Osteoblast (primary cell): ENCODE measurements around the gene AP5Z1. TPM values are rescaled to one million over a fixed set of nuclear protein-coding genes. Genes with fewer than 3 reads are reported as not detected.

ENCODE experiments used
- DNase-seq: peaks from one replicate; pipeline ENCODE4 v3.0.0; 2011; ENCODE audit warnings: low spot score, mixed read lengths; ENCODE audit not compliant: insufficient read length; ENCODE audit errors: missing footprints
- H2AFZ ChIP-seq: 2 replicates; pipeline ENCODE4 v1.6.0; 2011; ENCODE audit warnings: mild to moderate bottlenecking, low read length
- H3K27ac ChIP-seq: 2 replicates; pipeline ENCODE4 v1.5.1; 2011; ENCODE audit warnings: mild to moderate bottlenecking, low read depth, low read length, moderate library complexity
- H3K27me3 ChIP-seq: 2 replicates; pipeline ENCODE4 v1.6.0; 2012; ENCODE audit warnings: mild to moderate bottlenecking, control low read depth, inconsistent platforms, low read length, moderate library complexity; ENCODE audit not compliant: insufficient read depth
- H3K36me3 ChIP-seq: 2 replicates; pipeline ENCODE4 v1.5.1; 2011; ENCODE audit warnings: mild to moderate bottlenecking, low read length, control low read depth, moderate library complexity; ENCODE audit not compliant: insufficient read depth
- H3K4me1 ChIP-seq: 2 replicates; pipeline ENCODE4 v1.5.1; 2011; ENCODE audit warnings: mild to moderate bottlenecking, low read length, control low read depth, moderate library complexity; ENCODE audit not compliant: insufficient read depth
- H3K4me2 ChIP-seq: 2 replicates; pipeline ENCODE4 v1.6.0; 2011; ENCODE audit warnings: mild to moderate bottlenecking, low read length; ENCODE audit not compliant: insufficient read depth
- H3K4me3 ChIP-seq: fragments of 200-600 bp; sonication (generic); 3 replicates; pipeline ENCODE4 v1.5.1; 2012; ENCODE audit warnings: mild to moderate bottlenecking, low read length, inconsistent platforms; ENCODE audit not compliant: insufficient read depth
- H3K79me2 ChIP-seq: 2 replicates; pipeline ENCODE4 v1.6.0; 2012; ENCODE audit warnings: mild to moderate bottlenecking, low read length, control low read depth, inconsistent platforms; ENCODE audit not compliant: insufficient read depth
- H3K9me3 ChIP-seq: 2 replicates; pipeline ENCODE4 v1.5.1; 2011; ENCODE audit warnings: low read depth, low read length, control low read depth
- H4K20me1 ChIP-seq: 2 replicates; pipeline ENCODE4 v1.6.0; 2012; ENCODE audit warnings: mild to moderate bottlenecking, low read length, control low read depth; ENCODE audit not compliant: insufficient read depth
- CTCF ChIP-seq: IDR thresholded peaks from 2 replicates; pipeline ENCODE4 v1.5.1; 2011; ENCODE audit warnings: mild to moderate bottlenecking, low read depth, low read length, moderate library complexity; ENCODE audit errors: extremely low read depth
- total RNA-seq: library from RNA; depleted of rRNA; stranded (reverse); fragments of >200 nt; gene quantifications from 2 replicates; pipeline ENCODE4 v1.2.3, GENCODE V29; 2012

AP5Z1 gene
- total RNA-seq, 1 donor, result 73.1 TPM

- H3K27me3 ChIP-seq, result no peaks in the 10 kb centered on the region
- H2AFZ ChIP-seq, result no peak overlapping the region
- H3K9me3 ChIP-seq, result no peaks in the 10 kb centered on the region
- H3K36me3 ChIP-seq, result no peaks in the 10 kb centered on the region
- peak; percentile 92 for DNase-seq
- H4K20me1 ChIP-seq, result no peaks in the 10 kb centered on the region
- peak; percentile 73 for TF ChIP-seq CTCF
- no peaks in the 10 kb centered on the region for H3K4me1 ChIP-seq
- no peak overlapping the region for H3K4me2 ChIP-seq
- H3K79me2 ChIP-seq, result no peaks in the 10 kb centered on the region
- no peak overlapping the region for H3K27ac ChIP-seq
- H3K4me3 ChIP-seq, result no peak overlapping the region
Observed at GRCh38 chr7:4830176-4830575, 54.8 kb downstream of the AP5Z1 start.

GRCh38 chr7:4831723-4832495 is 56.5 kb downstream of the AP5Z1 start:
- Histone ChIP-seq H3K27me3 (no peaks in the 10 kb centered on the region), H3K4me1 (no peaks in the 10 kb centered on the region), H3K36me3 (no peaks in the 10 kb centered on the region), H3K9me3 (no peaks in the 10 kb centered on the region), H3K4me3 (no peak overlapping the region), H4K20me1 (no peaks in the 10 kb centered on the region), H3K79me2 (no peaks in the 10 kb centered on the region), H3K4me2 (no peak overlapping the region), H2AFZ (no peak overlapping the region), H3K27ac (no peak overlapping the region)
- no peak for TF ChIP-seq CTCF
- no peak for DNase-seq

GRCh38 chr7:4832711-4833110 is 57.3 kb downstream of the AP5Z1 start:
- Histone ChIP-seq H3K4me2 (no peak overlapping the region), H3K9me3 (no peaks in the 10 kb centered on the region), H3K36me3 (no peaks in the 10 kb centered on the region), H3K4me1 (no peaks in the 10 kb centered on the region), H3K27me3 (no peaks in the 10 kb centered on the region), H2AFZ (no peak overlapping the region), H3K79me2 (no peaks in the 10 kb centered on the region), H3K27ac (no peak overlapping the region), H4K20me1 (no peaks in the 10 kb centered on the region), H3K4me3 (no peak overlapping the region)
- no peak for TF ChIP-seq CTCF
- DNase-seq, result no peak

- no peaks in the 10 kb centered on the region for H4K20me1 ChIP-seq
- no peak overlapping the region for H3K27ac ChIP-seq
- H3K27me3 ChIP-seq, result no peaks in the 10 kb centered on the region
- H3K4me3 ChIP-seq, result no peak overlapping the region
- DNase-seq, result no peak
- H3K36me3 ChIP-seq, result no peaks in the 10 kb centered on the region
- no peaks in the 10 kb centered on the region for H3K4me1 ChIP-seq
- H2AFZ ChIP-seq, result no peak overlapping the region
- H3K4me2 ChIP-seq, result no peak overlapping the region
- H3K79me2 ChIP-seq, result no peaks in the 10 kb centered on the region
- no peak for TF ChIP-seq CTCF
- H3K9me3 ChIP-seq, result no peaks in the 10 kb centered on the region
Observed at GRCh38 chr7:4833176-4833575, 57.8 kb downstream of the AP5Z1 start.
